Esophagus squamous epithelium (tissue), 5 donors: Measurements from ENCODE around the gene PRRT3. TPM values are rescaled to one million over a fixed set of nuclear protein-coding genes. Genes with fewer than 3 reads are reported as not detected.

Source experiments
- DNase-seq: peaks from one replicate; lab custom pipeline; 2025; lab: John Stamatoyannopoulos, UW
- H3K27ac ChIP-seq, 4 donors: fragments of 200-600 bp; sonication (generic); one replicate each; pipeline ENCODE4 v1.5.1; 2016 to 2019; ENCODE audit warnings: mild to moderate bottlenecking in 1 of 4
- H3K27me3 ChIP-seq, 4 donors: fragments of 200-600 bp; sonication (generic); 1 replicate in 3 of 4; 2 replicates in 1 of 4; pipeline versions ENCODE4 v1.5.1 to v1.6.0; 2017 to 2021; ENCODE audit warnings: antibody characterized with exemption in 1 of 4
- H3K36me3 ChIP-seq, 3 donors: fragments of 200-600 bp; sonication (generic); one replicate each; pipeline ENCODE4 v1.5.1; 2016 to 2019
- H3K4me1 ChIP-seq, 3 donors: fragments of 200-600 bp; sonication (generic); one replicate each; pipeline ENCODE4 v1.5.1; 2017 to 2019
- H3K4me3 ChIP-seq, 4 donors: fragments of 200-600 bp; sonication (generic); 1 replicate in 3 of 4; 2 replicates in 1 of 4; pipeline ENCODE4 v1.5.1; 2016 to 2019; ENCODE audit warnings: mild to moderate bottlenecking in 2 of 4, moderate library complexity in 1 of 4
- H3K9me3 ChIP-seq, 3 donors: fragments of 200-600 bp; sonication (generic); one replicate each; pipeline ENCODE4 v1.5.1; 2016 to 2019
- POLR2A ChIP-seq, 4 donors: fragments of 450-650 bp; IDR thresholded peaks; one replicate each; pipeline ENCODE4 v1.6.1; 2017; ENCODE audit warnings: antibody characterized with exemption in 4 of 4, mild to moderate bottlenecking in 4 of 4, moderate library complexity in 3 of 4
- WGBS, 2 donors: methylation state at CpG; one replicate each; pipeline ENCODE4 v1.1.5; 2018; 5-methylcytosine and 5-hydroxymethylcytosine counted together
- intact Hi-C: fragments of 100-400 bp; cut with DNase I; formaldehyde crosslinking; loops from one replicate; pipeline ENCODE4 v1.15.0; 2022
- total RNA-seq, 4 donors: library from RNA; depleted of rRNA; stranded (reverse); fragments of >200 nt; gene quantifications; one replicate each; pipeline ENCODE4 v1.1.0, GENCODE V29; 2016
- TF ChIP-seq, protein P1 (sequence below), 6 experiments: fragments of 450-650 bp in 4 of 6; fragments of 200-600 bp in 2 of 6; sonication (generic) in 2 of 6; IDR thresholded peaks; one replicate each; pipeline ENCODE4 v1.5.1; 2016 to 2019; ENCODE audit warnings: antibody characterized with exemption in 6 of 6, mild to moderate bottlenecking in 4 of 6, moderate library complexity in 4 of 6
- donor health status: DM: yes; HTN: yes; CAD: no.

The PRRT3 gene
- total RNA-seq, 4 donors from 2014 or later = 0.72 to 1.9 (median 1.0) TPM

GRCh38 chr3:9966841-9967240 lies 14.6 kb upstream of the PRRT3 start:
- WGBS, 2 donors = 95 to 96% methylated on average over 2 of the region's 2 CpGs
- Histone ChIP-seq H3K9me3 (no peaks in the 10 kb centered on the region), H3K27ac (no peak overlapping the region), H3K27me3 (no peaks in the 10 kb centered on the region), H3K36me3 (peaks cover 0 to 99% (median 24%) of the 10 kb centered on the region in 3 donors), H3K4me1 (peaks cover 12 to 28% (median 16%) of the 10 kb centered on the region in 3 donors), H3K4me3 (no peak overlapping the region)
- TF ChIP-seq, protein P1, sequence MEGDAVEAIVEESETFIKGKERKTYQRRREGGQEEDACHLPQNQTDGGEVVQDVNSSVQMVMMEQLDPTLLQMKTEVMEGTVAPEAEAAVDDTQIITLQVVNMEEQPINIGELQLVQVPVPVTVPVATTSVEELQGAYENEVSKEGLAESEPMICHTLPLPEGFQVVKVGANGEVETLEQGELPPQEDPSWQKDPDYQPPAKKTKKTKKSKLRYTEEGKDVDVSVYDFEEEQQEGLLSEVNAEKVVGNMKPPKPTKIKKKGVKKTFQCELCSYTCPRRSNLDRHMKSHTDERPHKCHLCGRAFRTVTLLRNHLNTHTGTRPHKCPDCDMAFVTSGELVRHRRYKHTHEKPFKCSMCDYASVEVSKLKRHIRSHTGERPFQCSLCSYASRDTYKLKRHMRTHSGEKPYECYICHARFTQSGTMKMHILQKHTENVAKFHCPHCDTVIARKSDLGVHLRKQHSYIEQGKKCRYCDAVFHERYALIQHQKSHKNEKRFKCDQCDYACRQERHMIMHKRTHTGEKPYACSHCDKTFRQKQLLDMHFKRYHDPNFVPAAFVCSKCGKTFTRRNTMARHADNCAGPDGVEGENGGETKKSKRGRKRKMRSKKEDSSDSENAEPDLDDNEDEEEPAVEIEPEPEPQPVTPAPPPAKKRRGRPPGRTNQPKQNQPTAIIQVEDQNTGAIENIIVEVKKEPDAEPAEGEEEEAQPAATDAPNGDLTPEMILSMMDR (IDR thresholded peaks at IDR 0.05) = no peak
- TF ChIP-seq POLR2A (IDR thresholded peaks at IDR 0.05) = no peak
- DNase-seq = no peak
- intact Hi-C loops = no loop called here

- no peak overlapping the region for H3K4me3 ChIP-seq
- H3K9me3 ChIP-seq = no peaks in the 10 kb centered on the region
- TF ChIP-seq POLR2A (IDR thresholded peaks at IDR 0.05) = no peak
- TF ChIP-seq, protein P1 (IDR thresholded peaks at IDR 0.05) = no peak
- H3K4me1 ChIP-seq = peaks cover 6 to 14% (median 7%) of the 10 kb centered on the region in 3 donors
- no peak overlapping the region for H3K27ac ChIP-seq
- 83 to 86% methylated on average over 6 of the region's 6 CpGs for WGBS, 2 donors
- intact Hi-C loops = no loop called here
- no peaks in the 10 kb centered on the region for H3K27me3 ChIP-seq
- DNase-seq = no peak
- peaks cover 0 to 99% (median 24%) of the 10 kb centered on the region in 3 donors for H3K36me3 ChIP-seq
Measured at GRCh38 chr3:9965200-9965875, 13.1 kb upstream of the PRRT3 start.

DNA sequence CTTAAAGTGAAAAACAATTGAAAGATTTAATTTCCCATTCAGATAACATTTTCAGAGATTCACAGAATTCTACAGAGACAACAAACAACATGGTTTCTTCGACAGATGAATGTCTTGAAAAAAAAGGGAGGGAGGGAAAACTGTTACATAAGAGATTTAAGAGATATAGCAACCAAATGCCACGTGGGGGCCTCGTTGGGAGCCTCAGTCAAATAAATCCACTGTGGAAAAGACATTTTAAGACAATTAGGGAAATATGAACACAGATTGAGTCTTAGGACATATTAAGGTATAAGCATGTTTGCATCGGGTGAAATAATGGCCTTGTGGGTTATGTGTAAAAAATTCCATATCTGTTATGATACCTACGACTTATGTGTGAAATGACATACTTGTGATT lies 5.0 kb upstream of the PRRT3 start:
- H3K27me3 ChIP-seq = peaks cover 0 to 2% (median 0%) of the 10 kb centered on the region in 4 donors
- no peak overlapping the region for H3K27ac ChIP-seq
- WGBS, 2 donors = 47 to 49% methylated on average over 5 of the region's 5 CpGs
- intact Hi-C loops = no loop called here
- TF ChIP-seq POLR2A (IDR thresholded peaks at IDR 0.05) = no peak
- TF ChIP-seq, protein P1 (IDR thresholded peaks at IDR 0.05) = no peak
- peaks cover 0 to 10% (median 2%) of the 10 kb centered on the region in 3 donors for H3K4me1 ChIP-seq
- no peaks in the 10 kb centered on the region for H3K9me3 ChIP-seq
- DNase-seq = no peak
- no peak overlapping the region for H3K4me3 ChIP-seq
- H3K36me3 ChIP-seq = peaks cover 0 to 30% (median 3%) of the 10 kb centered on the region in 3 donors

DNA sequence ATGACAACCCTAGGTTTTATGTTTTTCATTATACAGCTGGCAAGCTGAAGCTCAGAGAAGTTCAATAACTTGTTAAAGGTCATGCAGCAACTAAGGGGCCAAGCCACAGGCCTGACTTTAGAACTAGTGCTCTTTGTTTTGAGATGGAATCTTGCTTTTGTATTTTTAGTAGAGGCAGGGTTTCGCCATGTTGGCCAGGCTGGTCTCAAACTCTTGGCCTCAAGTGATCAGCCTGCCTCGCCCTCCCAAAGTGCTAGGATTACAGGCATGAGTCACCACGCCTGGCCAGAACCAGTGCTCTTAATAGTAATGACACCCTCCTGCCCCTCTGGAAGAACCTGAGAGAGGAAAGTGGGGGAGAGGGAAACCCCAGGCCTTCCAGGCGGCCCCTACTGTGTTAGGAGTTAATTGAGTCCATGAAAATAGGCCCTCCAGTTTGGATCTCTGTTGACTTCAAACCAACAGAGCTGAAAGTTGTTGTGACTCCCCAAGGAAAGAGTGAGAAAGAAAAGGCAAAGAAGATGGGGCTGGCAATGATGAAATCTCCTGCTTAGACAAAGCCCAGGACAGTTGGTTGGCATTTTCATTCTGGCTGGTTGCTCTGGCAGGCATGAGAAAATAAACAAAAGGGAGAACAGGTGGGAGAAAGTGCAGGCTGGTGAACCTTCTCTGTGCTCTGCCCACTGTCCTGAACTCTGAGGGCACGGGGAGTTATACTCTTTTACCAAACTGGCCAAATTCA lies 3.6 kb upstream of the PRRT3 start:
- H3K4me3 ChIP-seq = no peak overlapping the region
- intact Hi-C loops = no loop called here
- H3K27me3 ChIP-seq = peaks cover 0 to 3% (median 0%) of the 10 kb centered on the region in 4 donors
- H3K36me3 ChIP-seq = peaks cover 0 to 16% (median 0%) of the 10 kb centered on the region in 3 donors
- WGBS, 2 donors = 73 to 92% methylated on average over 3 of the region's 5 CpGs
- H3K9me3 ChIP-seq = no peaks in the 10 kb centered on the region
- DNase-seq = no peak
- TF ChIP-seq POLR2A (IDR thresholded peaks at IDR 0.05) = no peak
- TF ChIP-seq, protein P1 (IDR thresholded peaks at IDR 0.05) = no peak
- H3K27ac ChIP-seq = no peak overlapping the region
- peaks cover 13 to 24% (median 13%) of the 10 kb centered on the region in 3 donors for H3K4me1 ChIP-seq

- H3K4me3 ChIP-seq = no peak overlapping the region
- WGBS, 2 donors = 74 to 79% methylated on average over 6 to 10 of the region's 12 CpGs
- peaks cover 0 to 3% (median 0%) of the 10 kb centered on the region in 4 donors for H3K27me3 ChIP-seq
- H3K9me3 ChIP-seq = no peaks in the 10 kb centered on the region
- H3K4me1 ChIP-seq = peaks cover 13 to 27% (median 13%) of the 10 kb centered on the region in 3 donors
- H3K27ac ChIP-seq = no peak overlapping the region
- DNase-seq = no peak
- intact Hi-C loops = no loop called here
- no peak for TF ChIP-seq POLR2A (IDR thresholded peaks at IDR 0.05)
- TF ChIP-seq, protein P1 (IDR thresholded peaks at IDR 0.05) = no peak
- peaks cover 0 to 11% (median 0%) of the 10 kb centered on the region in 3 donors for H3K36me3 ChIP-seq
Measured at GRCh38 chr3:9955067-9955502, 2.9 kb upstream of the PRRT3 start.
